GM23338 (cell line): ENCODE measurements around the gene OSBPL3. TPM values are rescaled to one million over a fixed set of nuclear protein-coding genes. Genes with fewer than 3 reads are reported as not detected.

Experiments used
- ATAC-seq: fragments of 200-7000 bp; cut with Tn5 transposase; 3 replicates; pipeline ENCODE4 v1.9.1; 2020
- DNase-seq: peaks from one replicate; pipeline ENCODE4 v3.0.0-alpha.2; 2015; ENCODE audit warnings: low spot score
- H2AFZ ChIP-seq: fragments of 200-600 bp; sonication (generic); 2 replicates; pipeline ENCODE4 v1.8.0; 2016; ENCODE audit warnings: antibody characterized with exemption, mild to moderate bottlenecking, moderate library complexity
- H3F3A ChIP-seq: fragments of 200-600 bp; sonication (generic); replicated peaks from 2 replicates; pipeline ENCODE4 v1.8.0; 2017; ENCODE audit warnings: antibody characterized with exemption, mixed run types, low read depth
- H3K27ac ChIP-seq: fragments of 200-600 bp; sonication (generic); 2 replicates; pipeline ENCODE4 v1.6.1; 2016; ENCODE audit warnings: low read depth
- H3K27me3 ChIP-seq: fragments of 200-600 bp; sonication (generic); 2 replicates; pipeline ENCODE4 v1.8.0; 2016; ENCODE audit warnings: mild to moderate bottlenecking, mixed run types, moderate library complexity; ENCODE audit not compliant: insufficient read depth
- H3K36me3 ChIP-seq: fragments of 200-600 bp; sonication (generic); 2 replicates; pipeline ENCODE4 v1.8.0; 2016; ENCODE audit warnings: mild to moderate bottlenecking; ENCODE audit not compliant: insufficient read depth
- H3K4me1 ChIP-seq: fragments of 200-600 bp; sonication (generic); 2 replicates; pipeline ENCODE4 v1.8.0; 2016; ENCODE audit warnings: mild to moderate bottlenecking, moderate library complexity; ENCODE audit not compliant: insufficient read depth
- H3K4me2 ChIP-seq: fragments of 200-600 bp; sonication (generic); 2 replicates; pipeline ENCODE4 v1.7.1; 2017; ENCODE audit warnings: mixed run types
- H3K4me3 ChIP-seq: fragments of 200-600 bp; sonication (generic); 2 replicates; pipeline ENCODE4 v1.6.1; 2016; ENCODE audit warnings: mixed run types
- H3K79me2 ChIP-seq: fragments of 200-600 bp; sonication (generic); replicated peaks from 2 replicates; pipeline ENCODE4 v1.8.0; 2017; ENCODE audit warnings: mild to moderate bottlenecking; ENCODE audit not compliant: insufficient read depth
- H3K9me2 ChIP-seq: fragments of 200-600 bp; sonication (generic); 2 replicates; pipeline ENCODE4 v1.8.0; 2017; ENCODE audit not compliant: insufficient read depth
- H4K20me1 ChIP-seq: fragments of 200-600 bp; sonication (generic); replicated peaks from 2 replicates; pipeline ENCODE4 v1.8.0; 2017; ENCODE audit warnings: mild to moderate bottlenecking; ENCODE audit not compliant: insufficient read depth
- H3K27ac Mint-ChIP-seq: 2 replicates; pipeline ENCODE4 v1.8.0; 2020; ENCODE audit warnings: inconsistent platforms, mild to moderate bottlenecking, moderate library complexity, mixed read lengths
- H3K27me3 Mint-ChIP-seq: 3 replicates; pipeline ENCODE4 v1.8.0; 2022; ENCODE audit warnings: low read depth, mild to moderate bottlenecking, moderate library complexity, mixed read lengths, inconsistent platforms; ENCODE audit not compliant: insufficient read depth, poor library complexity
- H3K36me3 Mint-ChIP-seq: 3 replicates; pipeline ENCODE4 v1.8.0; 2021; ENCODE audit warnings: low read depth, mild to moderate bottlenecking, inconsistent platforms, moderate library complexity, mixed read lengths
- H3K4me1 Mint-ChIP-seq: 3 replicates; pipeline ENCODE4 v1.8.0; 2020; ENCODE audit warnings: mild to moderate bottlenecking, inconsistent platforms, mixed read lengths
- H3K4me3 Mint-ChIP-seq: 3 replicates; pipeline ENCODE4 v1.8.0; 2021; ENCODE audit warnings: moderate library complexity, mild to moderate bottlenecking, inconsistent platforms, mixed read lengths
- H3K9me3 Mint-ChIP-seq: 3 replicates; pipeline ENCODE4 v1.8.0; 2020; ENCODE audit warnings: moderate library complexity, mild to moderate bottlenecking, inconsistent platforms, mixed read lengths
- CREB1 ChIP-seq: fragments of 250-450 bp; sonication (Bioruptor Pico); IDR thresholded peaks from 2 replicates; pipeline ENCODE4 v1.5.0; 2020; ENCODE audit warnings: low read depth, mild to moderate bottlenecking, moderate library complexity
- CTCF ChIP-seq, 2 experiments: fragments of 200-600 bp in 1 of 2; sonication (generic) in 1 of 2; conservative IDR thresholded peaks; 2 replicates each; pipeline versions ENCODE4 v1.5.1 to v1.6.1; 2016 to 2017; ENCODE audit warnings: antibody characterized with exemption in 2 of 2, low read depth in 2 of 2, mild to moderate bottlenecking in 2 of 2, moderate library complexity in 1 of 2
- EZH2phosphoT487 ChIP-seq: fragments of 200-600 bp; sonication (generic); IDR thresholded peaks from one replicate; pipeline ENCODE4 v1.8.1; 2018; ENCODE audit warnings: antibody characterized with exemption; ENCODE audit not compliant: unreplicated experiment
- JUNB ChIP-seq: IDR thresholded peaks from one replicate; pipeline ENCODE4 v1.6.1; 2016; ENCODE audit warnings: antibody characterized with exemption; ENCODE audit not compliant: unreplicated experiment
- NANOG ChIP-seq: IDR thresholded peaks from 2 replicates; pipeline ENCODE4 v1.6.1; 2016; ENCODE audit warnings: antibody characterized with exemption, borderline replicate concordance
- POLR2AphosphoS5 ChIP-seq: IDR thresholded peaks from 2 replicates; pipeline ENCODE4 v1.6.1; 2016; ENCODE audit warnings: antibody characterized with exemption, low read depth
- ZNF114 ChIP-seq: fragments of 250-450 bp; sonication (Bioruptor Pico); IDR thresholded peaks from 2 replicates; pipeline ENCODE4 v1.5.0; 2020; ENCODE audit warnings: mild to moderate bottlenecking, moderate library complexity
- polyA plus RNA-seq: library from polyadenylated mRNA; unstranded; fragments of >200 nt; fragmentation: Nextera tagmentation; extraction: Ambion mirVana; gene quantifications from 2 replicates; pipeline ENCODE4 v1.2.1, GENCODE V29; 2016
- total RNA-seq: library from RNA; depleted of rRNA; stranded (reverse); fragments of >200 nt; shearing (Covaris generic); gene quantifications from 2 replicates; pipeline ENCODE4 v1.2.3, GENCODE V29; 2014
- TF ChIP-seq, protein P1 (sequence below): IDR thresholded peaks from 2 replicates; pipeline ENCODE4 v1.6.1; 2016; ENCODE audit warnings: antibody characterized with exemption
- TF ChIP-seq, protein P2 (sequence below): fragments of 250-450 bp; sonication (Bioruptor Pico); IDR thresholded peaks from 2 replicates; pipeline ENCODE4 v1.5.0; 2020; ENCODE audit warnings: mild to moderate bottlenecking, moderate library complexity

OSBPL3 gene
- total and polyA plus RNA-seq, 2 experiments from 2014 or later, result 7.2 to 15.7 TPM

DNA sequence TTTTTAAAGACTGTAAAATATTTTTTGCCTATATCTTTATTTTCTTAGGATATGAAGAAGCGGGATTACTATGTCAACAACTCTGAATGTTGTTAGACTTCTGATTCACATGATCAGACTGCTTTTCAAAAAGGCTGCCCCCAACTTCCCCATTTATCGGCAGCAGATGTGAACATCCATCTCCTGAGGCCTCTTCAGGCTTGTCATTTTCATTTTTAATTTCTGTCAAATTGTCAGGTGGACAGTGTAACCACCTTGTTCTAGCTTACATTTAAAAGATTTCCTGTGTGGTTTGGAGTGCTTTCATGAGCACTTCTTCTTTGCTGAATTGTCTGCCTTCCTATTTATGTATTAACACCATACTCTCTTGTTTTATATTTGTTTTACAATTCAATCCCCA is 143.9 kb downstream of the OSBPL3 start:
- H4K20me1 ChIP-seq, result no peaks in the 10 kb centered on the region; the same call in 1 of the 2 replicates
- H3F3A ChIP-seq, result no peaks in the 10 kb centered on the region
- H3K4me1 Mint-ChIP-seq, result no peaks in the 10 kb centered on the region
- no peaks in the 10 kb centered on the region for H3K36me3 Mint-ChIP-seq
- H3K27ac ChIP-seq, result no peak overlapping the region
- DNase-seq (no peak), ATAC-seq (no peak)
- no peak overlapping the region for H3K4me3 ChIP-seq
- H2AFZ ChIP-seq, result no peak overlapping the region
- H3K36me3 ChIP-seq, result no peaks in the 10 kb centered on the region
- no peak overlapping the region for H3K4me3 Mint-ChIP-seq
- H3K27me3 Mint-ChIP-seq, result no peaks in the 10 kb centered on the region
- no peaks in the 10 kb centered on the region for H3K4me1 ChIP-seq
- no peak overlapping the region for H3K27ac Mint-ChIP-seq
- no peaks in the 10 kb centered on the region for H3K79me2 ChIP-seq
- no peak overlapping the region for H3K4me2 ChIP-seq
- no peaks in the 10 kb centered on the region for H3K27me3 ChIP-seq
- H3K9me2 ChIP-seq, result no peaks in the 10 kb centered on the region
- no peaks in the 10 kb centered on the region for H3K9me3 Mint-ChIP-seq
- TF ChIP-seq ZNF114 (CRISPR knock-in tag) (no peak), CREB1 (CRISPR knock-in tag) (no peak), POLR2AphosphoS5 (no peak), EZH2phosphoT487 (no peak), NANOG (no peak), JUNB (no peak), CTCF (conservative IDR thresholded peaks at IDR 0.05; ENCODE audit: low read depth in 2 of 2) (no peak)
- TF ChIP-seq, protein P1, sequence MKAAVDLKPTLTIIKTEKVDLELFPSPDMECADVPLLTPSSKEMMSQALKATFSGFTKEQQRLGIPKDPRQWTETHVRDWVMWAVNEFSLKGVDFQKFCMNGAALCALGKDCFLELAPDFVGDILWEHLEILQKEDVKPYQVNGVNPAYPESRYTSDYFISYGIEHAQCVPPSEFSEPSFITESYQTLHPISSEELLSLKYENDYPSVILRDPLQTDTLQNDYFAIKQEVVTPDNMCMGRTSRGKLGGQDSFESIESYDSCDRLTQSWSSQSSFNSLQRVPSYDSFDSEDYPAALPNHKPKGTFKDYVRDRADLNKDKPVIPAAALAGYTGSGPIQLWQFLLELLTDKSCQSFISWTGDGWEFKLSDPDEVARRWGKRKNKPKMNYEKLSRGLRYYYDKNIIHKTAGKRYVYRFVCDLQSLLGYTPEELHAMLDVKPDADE, result no peak
- TF ChIP-seq, protein P2, sequence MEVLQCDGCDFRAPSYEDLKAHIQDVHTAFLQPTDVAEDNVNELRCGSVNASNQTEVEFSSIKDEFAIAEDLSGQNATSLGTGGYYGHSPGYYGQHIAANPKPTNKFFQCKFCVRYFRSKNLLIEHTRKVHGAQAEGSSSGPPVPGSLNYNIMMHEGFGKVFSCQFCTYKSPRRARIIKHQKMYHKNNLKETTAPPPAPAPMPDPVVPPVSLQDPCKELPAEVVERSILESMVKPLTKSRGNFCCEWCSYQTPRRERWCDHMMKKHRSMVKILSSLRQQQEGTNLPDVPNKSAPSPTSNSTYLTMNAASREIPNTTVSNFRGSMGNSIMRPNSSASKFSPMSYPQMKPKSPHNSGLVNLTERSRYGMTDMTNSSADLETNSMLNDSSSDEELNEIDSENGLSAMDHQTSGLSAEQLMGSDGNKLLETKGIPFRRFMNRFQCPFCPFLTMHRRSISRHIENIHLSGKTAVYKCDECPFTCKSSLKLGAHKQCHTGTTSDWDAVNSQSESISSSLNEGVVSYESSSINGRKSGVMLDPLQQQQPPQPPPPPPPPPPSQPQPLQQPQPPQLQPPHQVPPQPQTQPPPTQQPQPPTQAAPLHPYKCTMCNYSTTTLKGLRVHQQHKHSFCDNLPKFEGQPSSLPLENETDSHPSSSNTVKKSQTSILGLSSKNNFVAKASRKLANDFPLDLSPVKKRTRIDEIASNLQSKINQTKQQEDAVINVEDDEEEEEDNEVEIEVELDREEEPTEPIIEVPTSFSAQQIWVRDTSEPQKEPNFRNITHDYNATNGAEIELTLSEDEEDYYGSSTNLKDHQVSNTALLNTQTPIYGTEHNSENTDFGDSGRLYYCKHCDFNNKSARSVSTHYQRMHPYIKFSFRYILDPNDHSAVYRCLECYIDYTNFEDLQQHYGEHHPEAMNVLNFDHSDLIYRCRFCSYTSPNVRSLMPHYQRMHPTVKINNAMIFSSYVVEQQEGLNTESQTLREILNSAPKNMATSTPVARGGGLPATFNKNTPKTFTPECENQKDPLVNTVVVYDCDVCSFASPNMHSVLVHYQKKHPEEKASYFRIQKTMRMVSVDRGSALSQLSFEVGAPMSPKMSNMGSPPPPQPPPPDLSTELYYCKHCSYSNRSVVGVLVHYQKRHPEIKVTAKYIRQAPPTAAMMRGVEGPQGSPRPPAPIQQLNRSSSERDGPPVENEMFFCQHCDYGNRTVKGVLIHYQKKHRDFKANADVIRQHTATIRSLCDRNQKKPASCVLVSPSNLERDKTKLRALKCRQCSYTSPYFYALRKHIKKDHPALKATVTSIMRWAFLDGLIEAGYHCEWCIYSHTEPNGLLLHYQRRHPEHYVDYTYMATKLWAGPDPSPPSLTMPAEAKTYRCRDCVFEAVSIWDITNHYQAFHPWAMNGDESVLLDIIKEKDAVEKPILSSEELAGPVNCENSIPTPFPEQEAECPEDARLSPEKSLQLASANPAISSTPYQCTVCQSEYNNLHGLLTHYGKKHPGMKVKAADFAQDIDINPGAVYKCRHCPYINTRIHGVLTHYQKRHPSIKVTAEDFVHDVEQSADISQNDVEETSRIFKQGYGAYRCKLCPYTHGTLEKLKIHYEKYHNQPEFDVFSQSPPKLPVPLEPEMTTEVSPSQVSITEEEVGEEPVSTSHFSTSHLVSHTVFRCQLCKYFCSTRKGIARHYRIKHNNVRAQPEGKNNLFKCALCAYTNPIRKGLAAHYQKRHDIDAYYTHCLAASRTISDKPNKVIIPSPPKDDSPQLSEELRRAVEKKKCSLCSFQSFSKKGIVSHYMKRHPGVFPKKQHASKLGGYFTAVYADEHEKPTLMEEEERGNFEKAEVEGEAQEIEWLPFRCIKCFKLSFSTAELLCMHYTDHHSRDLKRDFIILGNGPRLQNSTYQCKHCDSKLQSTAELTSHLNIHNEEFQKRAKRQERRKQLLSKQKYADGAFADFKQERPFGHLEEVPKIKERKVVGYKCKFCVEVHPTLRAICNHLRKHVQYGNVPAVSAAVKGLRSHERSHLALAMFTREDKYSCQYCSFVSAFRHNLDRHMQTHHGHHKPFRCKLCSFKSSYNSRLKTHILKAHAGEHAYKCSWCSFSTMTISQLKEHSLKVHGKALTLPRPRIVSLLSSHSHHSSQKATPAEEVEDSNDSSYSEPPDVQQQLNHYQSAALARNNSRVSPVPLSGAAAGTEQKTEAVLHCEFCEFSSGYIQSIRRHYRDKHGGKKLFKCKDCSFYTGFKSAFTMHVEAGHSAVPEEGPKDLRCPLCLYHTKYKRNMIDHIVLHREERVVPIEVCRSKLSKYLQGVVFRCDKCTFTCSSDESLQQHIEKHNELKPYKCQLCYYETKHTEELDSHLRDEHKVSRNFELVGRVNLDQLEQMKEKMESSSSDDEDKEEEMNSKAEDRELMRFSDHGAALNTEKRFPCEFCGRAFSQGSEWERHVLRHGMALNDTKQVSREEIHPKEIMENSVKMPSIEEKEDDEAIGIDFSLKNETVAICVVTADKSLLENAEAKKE, result no peak
